Mononuclear cell (primary cell): Measurements from ENCODE around the gene MLKL. TPM values are rescaled to one million over a fixed set of nuclear protein-coding genes. Genes with fewer than 3 reads are reported as not detected.
"Not testable (repeated sequence)": the region's sequence is repeated elsewhere in the genome, so short reads cannot be mapped to it uniquely, and the experiment has no call there.

ENCODE experiments used
- H3K27me3 ChIP-seq: 2 replicates; pipeline ENCODE4 v1.6.0; 2011; ENCODE audit warnings: low read length, control low read depth; ENCODE audit not compliant: insufficient read depth
- H3K4me1 ChIP-seq: 2 replicates; pipeline ENCODE4 v1.5.1; 2011; ENCODE audit warnings: mild to moderate bottlenecking, low read length, control low read depth; ENCODE audit not compliant: insufficient read depth
- H3K4me3 ChIP-seq: 2 replicates; pipeline ENCODE4 v1.5.1; 2011; ENCODE audit warnings: mild to moderate bottlenecking, low read length, moderate library complexity
- H3K9me3 ChIP-seq: 2 replicates; pipeline ENCODE4 v1.5.1; 2011; ENCODE audit warnings: low read depth, mild to moderate bottlenecking, control low read depth, low read length
- total RNA-seq: library from RNA; depleted of rRNA; stranded (reverse); fragments of >200 nt; gene quantifications from one replicate; pipeline ENCODE4 v1.2.3, GENCODE V29; 2012

MLKL gene
- total RNA-seq, 1 donor, result 17.6 TPM

GRCh38 chr16:74695450-74696422 lies 4.9 kb downstream of the MLKL start:
- Histone ChIP-seq H3K9me3 (no peaks in the 10 kb centered on the region), H3K4me1 (peaks cover 46% of the 10 kb centered on the region), H3K4me3 (no peak overlapping the region), H3K27me3 (no peaks in the 10 kb centered on the region)

GRCh38 chr16:74691093-74691855 lies 9.4 kb downstream of the MLKL start:
- H3K4me1 ChIP-seq, result peaks cover 12% of the 10 kb centered on the region
- H3K4me3 ChIP-seq, result no peak overlapping the region
- no peaks in the 10 kb centered on the region for H3K9me3 ChIP-seq
- H3K27me3 ChIP-seq, result no peaks in the 10 kb centered on the region

- H3K9me3 ChIP-seq, result no peaks in the 10 kb centered on the region
- H3K4me1 ChIP-seq, result no peaks in the 10 kb centered on the region
- H3K27me3 ChIP-seq, result no peaks in the 10 kb centered on the region
- no peak overlapping the region for H3K4me3 ChIP-seq
Measured at GRCh38 chr16:74682556-74682955, 18.1 kb downstream of the MLKL start.

- Histone ChIP-seq H3K4me3 (no peak overlapping the region), H3K9me3 (no peaks in the 10 kb centered on the region), H3K4me1 (no peaks in the 10 kb centered on the region), H3K27me3 (no peaks in the 10 kb centered on the region)
Measured at GRCh38 chr16:74680681-74681080, 20.0 kb downstream of the MLKL start.

- Histone ChIP-seq H3K27me3 (no peaks in the 10 kb centered on the region), H3K9me3 (no peaks in the 10 kb centered on the region), H3K4me1 (no peaks in the 10 kb centered on the region), H3K4me3 (no peak overlapping the region)
Measured at GRCh38 chr16:74679983-74680382, 20.7 kb downstream of the MLKL start.

GRCh38 chr16:74677868-74678267 lies 22.8 kb downstream of the MLKL start:
- H3K27me3 ChIP-seq, result no peaks in the 10 kb centered on the region
- H3K4me3 ChIP-seq, result no peak overlapping the region
- no peaks in the 10 kb centered on the region for H3K9me3 ChIP-seq
- H3K4me1 ChIP-seq, result no peaks in the 10 kb centered on the region

- H3K4me3 ChIP-seq, result no peak overlapping the region
- H3K27me3 ChIP-seq, result no peaks in the 10 kb centered on the region
- no peaks in the 10 kb centered on the region for H3K9me3 ChIP-seq
- no peaks in the 10 kb centered on the region for H3K4me1 ChIP-seq
Measured at GRCh38 chr16:74673876-74674275, 26.8 kb downstream of the MLKL start.

- H3K9me3 ChIP-seq, H3K27me3 ChIP-seq, H3K4me3 ChIP-seq: not testable (repeated sequence)
- peaks cover 27% of the 10 kb centered on the region for H3K4me1 ChIP-seq
Measured at GRCh38 chr16:74668877-74669276, 31.8 kb downstream of the MLKL start.

- Histone ChIP-seq H3K27me3 (no peaks in the 10 kb centered on the region), H3K4me3 (peak overlapping the region; percentile 97), H3K4me1 (peaks cover 35% of the 10 kb centered on the region), H3K9me3 (no peaks in the 10 kb centered on the region)
Measured at GRCh38 chr16:74667255-74667700, 33.4 kb downstream of the MLKL start.

GRCh38 chr16:74666425-74667254 lies 34.0 kb downstream of the MLKL start, which contains the start of gene RFWD3:
Gene RFWD3, minus strand, starts transcription at chr16:74666877. Its CDS starts 5,428 bp downstream, at chr16:74661449.
- peak within 1 kb of the TSS; percentile 97 for H3K4me3 ChIP-seq
- H3K4me1 ChIP-seq, result peaks cover 35% of the 10 kb centered on the region
- H3K27me3 ChIP-seq, result no peaks in the 10 kb centered on the region
- H3K9me3 ChIP-seq, result no peaks in the 10 kb centered on the region

GRCh38 chr16:74666010-74666421 lies 34.6 kb downstream of the MLKL start:
- Histone ChIP-seq H3K4me1 (peaks cover 35% of the 10 kb centered on the region), H3K27me3 (no peaks in the 10 kb centered on the region), H3K9me3 (no peaks in the 10 kb centered on the region), H3K4me3 (peak overlapping the region; percentile 97)

GRCh38 chr16:74661064-74661463 lies 39.6 kb downstream of the MLKL start:
- H3K9me3 ChIP-seq, result no peaks in the 10 kb centered on the region
- peaks cover 59% of the 10 kb centered on the region for H3K4me1 ChIP-seq
- H3K4me3 ChIP-seq, result no peak overlapping the region
- no peaks in the 10 kb centered on the region for H3K27me3 ChIP-seq

- Histone ChIP-seq H3K4me3 (no peak overlapping the region), H3K9me3 (no peaks in the 10 kb centered on the region), H3K4me1 (peaks cover 53% of the 10 kb centered on the region), H3K27me3 (no peaks in the 10 kb centered on the region)
Measured at GRCh38 chr16:74660383-74660782, 40.3 kb downstream of the MLKL start.

- Histone ChIP-seq H3K9me3 (no peaks in the 10 kb centered on the region), H3K27me3 (no peaks in the 10 kb centered on the region), H3K4me1 (peaks cover 44% of the 10 kb centered on the region), H3K4me3 (no peak overlapping the region)
Measured at GRCh38 chr16:74659041-74659440, 41.6 kb downstream of the MLKL start.
